NB4 (cell line): ENCODE measurements around the gene OSBPL9.

Source experiments
- DNase-seq: peaks from one replicate; pipeline ENCODE4 v3.0.0; 2010; ENCODE audit warnings: low read depth
- H3K4me3 ChIP-seq: one replicate; pipeline ENCODE4 v1.5.1; 2011; ENCODE audit warnings: mild to moderate bottlenecking, low read depth, low read length, moderate library complexity
- MYC ChIP-seq: IDR thresholded peaks from 2 replicates; pipeline ENCODE4 v1.6.1; 2011; ENCODE audit warnings: low read depth, low read length
- POLR2A ChIP-seq: IDR thresholded peaks from 2 replicates; pipeline ENCODE4 v1.6.1; 2011; ENCODE audit warnings: mild to moderate bottlenecking; ENCODE audit not compliant: insufficient read length; ENCODE audit errors: extremely low read depth
- TF ChIP-seq, protein P1 (sequence below): IDR thresholded peaks from one replicate; pipeline ENCODE4 v1.5.1; 2012; ENCODE audit warnings: low read depth, low read length
- TF ChIP-seq, protein P2 (sequence below): IDR thresholded peaks from 2 replicates; pipeline ENCODE4 v1.6.1; 2011; ENCODE audit warnings: low read depth, low read length

Gene OSBPL9

DNA sequence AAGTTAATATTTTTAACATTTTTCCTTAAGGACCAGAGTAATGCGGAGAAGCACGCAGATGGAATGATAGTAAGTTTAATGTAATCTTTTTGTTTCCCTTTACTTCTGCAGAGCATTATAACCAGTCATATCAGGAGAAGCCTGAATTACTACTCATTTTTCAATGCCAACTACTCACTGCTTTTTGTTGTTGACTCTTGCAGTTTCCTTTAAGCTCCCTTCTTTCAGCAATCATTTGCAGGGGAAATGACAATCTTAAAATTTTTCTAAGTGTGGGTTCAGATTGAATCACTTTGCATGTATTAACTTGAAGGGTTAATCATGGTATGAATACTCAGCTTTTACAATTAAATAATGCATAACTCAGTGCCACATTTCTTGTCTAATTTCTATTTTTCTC is 139.4 kb downstream of the OSBPL9 start:
- TF ChIP-seq, protein P1, sequence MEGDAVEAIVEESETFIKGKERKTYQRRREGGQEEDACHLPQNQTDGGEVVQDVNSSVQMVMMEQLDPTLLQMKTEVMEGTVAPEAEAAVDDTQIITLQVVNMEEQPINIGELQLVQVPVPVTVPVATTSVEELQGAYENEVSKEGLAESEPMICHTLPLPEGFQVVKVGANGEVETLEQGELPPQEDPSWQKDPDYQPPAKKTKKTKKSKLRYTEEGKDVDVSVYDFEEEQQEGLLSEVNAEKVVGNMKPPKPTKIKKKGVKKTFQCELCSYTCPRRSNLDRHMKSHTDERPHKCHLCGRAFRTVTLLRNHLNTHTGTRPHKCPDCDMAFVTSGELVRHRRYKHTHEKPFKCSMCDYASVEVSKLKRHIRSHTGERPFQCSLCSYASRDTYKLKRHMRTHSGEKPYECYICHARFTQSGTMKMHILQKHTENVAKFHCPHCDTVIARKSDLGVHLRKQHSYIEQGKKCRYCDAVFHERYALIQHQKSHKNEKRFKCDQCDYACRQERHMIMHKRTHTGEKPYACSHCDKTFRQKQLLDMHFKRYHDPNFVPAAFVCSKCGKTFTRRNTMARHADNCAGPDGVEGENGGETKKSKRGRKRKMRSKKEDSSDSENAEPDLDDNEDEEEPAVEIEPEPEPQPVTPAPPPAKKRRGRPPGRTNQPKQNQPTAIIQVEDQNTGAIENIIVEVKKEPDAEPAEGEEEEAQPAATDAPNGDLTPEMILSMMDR = no peak
- TF ChIP-seq, protein P2, sequence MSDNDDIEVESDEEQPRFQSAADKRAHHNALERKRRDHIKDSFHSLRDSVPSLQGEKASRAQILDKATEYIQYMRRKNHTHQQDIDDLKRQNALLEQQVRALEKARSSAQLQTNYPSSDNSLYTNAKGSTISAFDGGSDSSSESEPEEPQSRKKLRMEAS = no peak
- TF ChIP-seq MYC = no peak
- no peak for TF ChIP-seq POLR2A

DNA sequence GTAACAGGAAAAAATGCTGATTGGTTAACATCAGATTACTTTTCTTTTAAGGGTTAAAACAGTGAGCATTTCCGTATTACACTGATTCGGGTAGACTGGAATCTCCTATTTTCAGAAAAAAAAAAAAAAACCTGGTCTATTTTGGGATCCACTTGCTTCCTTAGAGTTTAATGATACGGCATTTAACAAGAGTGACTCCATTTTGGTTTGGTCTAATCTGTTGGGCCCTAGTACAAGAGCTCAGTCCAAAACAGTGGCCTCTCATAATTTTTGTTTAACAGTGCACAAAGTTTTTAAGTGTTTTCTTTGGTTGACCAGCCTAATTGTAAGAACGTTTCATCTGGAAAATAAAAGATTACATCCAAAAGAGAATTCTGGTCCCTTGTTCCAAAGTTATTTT is 141.4 kb downstream of the OSBPL9 start:
- H3K4me3 ChIP-seq = no peak overlapping the region
- DNase-seq = no peak
- no peak for TF ChIP-seq MYC

More for the DNA sequence above, 139.4 kb downstream of the OSBPL9 start:
- no peak overlapping the region for H3K4me3 ChIP-seq
- no peak for DNase-seq

DNA sequence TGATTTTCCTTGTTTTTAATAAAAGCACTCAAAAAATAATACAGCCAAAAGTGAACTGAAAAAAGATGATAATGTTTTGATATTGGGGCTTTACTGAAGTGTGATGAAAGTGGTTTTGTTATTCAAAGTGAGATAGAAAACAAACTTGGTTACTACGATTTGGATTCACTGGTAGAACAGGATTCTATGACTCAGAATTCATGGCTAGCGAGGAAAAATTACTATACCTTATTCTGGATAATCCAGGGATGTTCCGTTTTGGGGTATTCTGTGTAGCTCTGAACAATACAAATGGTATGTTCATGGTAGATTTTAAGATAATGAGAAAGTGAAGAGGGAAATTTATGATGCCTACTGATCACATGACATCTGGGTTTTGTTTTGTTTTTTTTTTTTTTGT is 144.0 kb downstream of the OSBPL9 start:
- no peak overlapping the region for H3K4me3 ChIP-seq
- TF ChIP-seq MYC = no peak
- TF ChIP-seq, protein P1 = no peak
- DNase-seq = no peak

DNA sequence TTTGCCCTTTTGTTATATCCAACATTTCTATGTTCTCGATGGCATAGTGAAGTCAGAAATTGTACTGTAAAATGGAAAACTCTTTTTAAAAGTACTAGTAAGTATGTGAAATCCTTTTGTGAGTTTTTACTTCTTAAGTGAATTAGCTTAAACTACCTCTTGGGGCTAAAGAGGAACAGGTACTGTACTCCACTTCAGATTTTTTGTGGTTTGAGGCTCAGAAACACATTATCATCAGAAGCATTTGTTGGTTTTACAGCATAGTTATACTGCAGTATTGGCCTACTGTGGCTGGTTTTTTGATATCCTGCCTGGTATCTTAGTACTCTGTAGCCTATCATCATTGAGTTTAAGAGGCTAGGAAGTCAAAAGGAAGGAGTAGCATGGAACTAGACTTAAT is 144.5 kb downstream of the OSBPL9 start:
- no peak for DNase-seq
- no peak for TF ChIP-seq POLR2A
- TF ChIP-seq, protein P2 = no peak
- TF ChIP-seq, protein P1 = no peak
- TF ChIP-seq MYC = no peak
- H3K4me3 ChIP-seq = no peak overlapping the region

DNA sequence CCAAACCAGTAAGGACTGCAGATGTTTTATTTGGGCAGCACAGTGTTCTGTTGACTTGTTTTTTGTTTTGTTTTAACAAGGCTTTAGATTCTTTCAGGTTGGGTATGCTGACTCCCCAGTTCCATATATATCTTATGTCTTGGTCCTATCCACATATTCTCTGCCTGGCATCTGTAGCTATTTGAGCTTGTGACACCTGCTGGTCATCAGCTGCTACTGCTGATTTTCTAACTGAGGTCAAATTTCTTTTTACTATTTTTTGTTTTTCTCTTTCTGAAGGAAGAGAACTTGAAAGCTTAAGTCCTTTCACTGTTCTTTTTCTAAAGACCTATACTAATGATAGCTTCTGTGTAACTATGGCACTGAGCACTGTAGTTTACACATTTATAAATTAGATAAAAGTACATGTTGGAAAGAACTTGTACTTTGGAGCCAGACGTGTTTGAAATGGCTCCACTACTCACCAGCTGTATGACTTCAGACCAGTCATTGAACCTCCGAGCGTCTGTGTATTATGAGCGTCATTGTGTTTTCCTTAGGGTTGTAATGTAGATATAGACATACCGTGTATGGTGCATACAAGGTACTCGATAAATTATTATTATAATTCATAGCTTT is 152.2 kb downstream of the OSBPL9 start:
- H3K4me3 ChIP-seq = no peak overlapping the region
- DNase-seq = peak; percentile 67
- TF ChIP-seq, protein P1 = peak; percentile 61
- TF ChIP-seq MYC (no peak), POLR2A (no peak)
- TF ChIP-seq, protein P2 = no peak

DNA sequence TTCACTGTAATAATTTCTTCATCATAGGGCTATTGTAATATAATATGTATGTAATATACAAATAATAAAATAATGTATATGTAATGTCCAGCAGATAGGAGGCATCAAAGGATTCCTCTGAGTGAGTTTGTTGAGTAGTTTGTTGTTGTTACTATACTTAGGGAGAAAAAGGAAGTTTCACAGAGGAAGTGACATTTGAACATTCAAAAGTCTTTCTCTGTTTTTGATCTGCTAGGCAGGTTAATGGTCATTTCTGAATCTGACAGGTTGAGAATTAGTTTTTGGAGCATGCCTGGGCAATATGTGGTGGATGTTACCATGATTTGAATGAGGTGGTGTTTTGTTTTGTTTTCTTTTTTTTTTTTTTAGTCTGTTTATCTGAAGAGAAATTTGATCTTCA is 159.5 kb downstream of the OSBPL9 start:
- TF ChIP-seq POLR2A = no peak
- TF ChIP-seq MYC = no peak
- TF ChIP-seq, protein P2 = no peak
- TF ChIP-seq, protein P1 = no peak
- no peak for DNase-seq
- H3K4me3 ChIP-seq = no peak overlapping the region

DNA sequence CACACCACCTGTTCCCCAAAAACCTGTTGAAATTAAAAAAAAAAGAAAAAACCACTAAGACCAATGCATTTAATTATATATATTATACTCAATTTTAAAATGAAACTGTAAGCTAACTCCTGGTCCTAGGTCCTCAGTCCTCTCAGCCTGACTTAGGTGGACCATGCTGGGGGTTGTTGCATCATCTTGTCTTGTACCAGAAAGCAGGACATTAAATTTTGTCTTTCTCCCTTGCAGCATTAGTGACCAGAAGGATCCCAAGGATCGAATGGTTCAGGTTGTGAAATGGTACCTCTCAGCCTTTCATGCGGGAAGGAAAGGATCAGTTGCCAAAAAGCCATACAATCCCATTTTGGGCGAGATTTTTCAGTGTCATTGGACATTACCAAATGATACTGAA is 164.0 kb downstream of the OSBPL9 start:
- TF ChIP-seq, protein P1 = no peak
- no peak for TF ChIP-seq MYC
- TF ChIP-seq POLR2A = no peak
- TF ChIP-seq, protein P2 = no peak
- no peak overlapping the region for H3K4me3 ChIP-seq
- DNase-seq = no peak
